Measurements from ENCODE around the gene ATP2C2.

DNA sequence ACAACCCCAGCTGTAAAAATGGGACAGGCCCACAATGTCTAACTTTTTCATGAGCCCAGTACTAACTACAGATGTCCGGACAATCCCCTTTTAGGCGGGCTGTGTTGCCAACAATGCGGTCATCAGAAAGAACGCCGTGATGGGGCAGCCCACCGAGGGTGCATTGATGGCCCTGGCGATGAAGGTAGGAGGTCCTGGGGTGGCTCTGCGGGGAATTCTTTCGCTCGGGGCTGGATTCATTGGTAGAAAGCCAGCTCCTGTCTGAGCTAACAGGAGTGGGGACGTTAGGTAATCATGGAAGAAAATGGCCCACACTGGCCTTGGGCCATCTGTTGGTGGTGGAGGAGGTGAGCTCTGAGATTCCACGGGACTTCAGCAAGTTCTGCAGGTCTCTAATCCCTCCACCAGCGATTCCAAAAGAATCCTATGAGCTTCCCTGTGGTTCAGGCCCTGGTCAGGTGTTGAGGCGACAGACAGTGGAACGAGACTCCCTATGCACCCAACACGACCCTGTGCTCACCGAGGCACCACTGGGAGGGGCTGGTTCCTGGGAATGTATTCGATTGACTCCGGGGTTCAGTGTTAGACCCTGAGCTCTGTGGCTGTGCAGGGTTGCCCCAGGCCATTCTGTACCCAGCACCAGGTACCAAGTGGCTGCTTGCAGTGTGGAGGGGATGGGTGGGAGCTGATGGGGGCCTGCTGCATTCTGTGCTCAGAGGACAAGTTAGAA, 74.2 kb downstream of the ATP2C2 start:
- TF ChIP-seq, protein P1, sequence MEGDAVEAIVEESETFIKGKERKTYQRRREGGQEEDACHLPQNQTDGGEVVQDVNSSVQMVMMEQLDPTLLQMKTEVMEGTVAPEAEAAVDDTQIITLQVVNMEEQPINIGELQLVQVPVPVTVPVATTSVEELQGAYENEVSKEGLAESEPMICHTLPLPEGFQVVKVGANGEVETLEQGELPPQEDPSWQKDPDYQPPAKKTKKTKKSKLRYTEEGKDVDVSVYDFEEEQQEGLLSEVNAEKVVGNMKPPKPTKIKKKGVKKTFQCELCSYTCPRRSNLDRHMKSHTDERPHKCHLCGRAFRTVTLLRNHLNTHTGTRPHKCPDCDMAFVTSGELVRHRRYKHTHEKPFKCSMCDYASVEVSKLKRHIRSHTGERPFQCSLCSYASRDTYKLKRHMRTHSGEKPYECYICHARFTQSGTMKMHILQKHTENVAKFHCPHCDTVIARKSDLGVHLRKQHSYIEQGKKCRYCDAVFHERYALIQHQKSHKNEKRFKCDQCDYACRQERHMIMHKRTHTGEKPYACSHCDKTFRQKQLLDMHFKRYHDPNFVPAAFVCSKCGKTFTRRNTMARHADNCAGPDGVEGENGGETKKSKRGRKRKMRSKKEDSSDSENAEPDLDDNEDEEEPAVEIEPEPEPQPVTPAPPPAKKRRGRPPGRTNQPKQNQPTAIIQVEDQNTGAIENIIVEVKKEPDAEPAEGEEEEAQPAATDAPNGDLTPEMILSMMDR (IDR thresholded peaks at IDR 0.05) = no peak
- TF ChIP-seq POLR2AphosphoS5 (IDR thresholded peaks at IDR 0.05) = no peak
- no peak for TF ChIP-seq POLR2A (IDR thresholded peaks at IDR 0.05)
